GM12864 (cell line): ENCODE measurements around the gene TMEM200C.

Experiments
- DNase-seq: peaks from one replicate; pipeline ENCODE4 v3.0.0-alpha.2; 2011; ENCODE audit warnings: low read depth
- H3K4me3 ChIP-seq: 2 replicates; pipeline ENCODE4 v1.5.1; 2011; ENCODE audit warnings: mild to moderate bottlenecking, low read depth, low read length, control low read depth
- TF ChIP-seq, protein P1 (sequence below): IDR thresholded peaks from 2 replicates; pipeline ENCODE4 v1.5.1; 2011; ENCODE audit warnings: low read depth, mild to moderate bottlenecking, moderate library complexity, low read length, control low read depth, inconsistent platforms; ENCODE audit errors: missing control alignments

The TMEM200C gene

DNA sequence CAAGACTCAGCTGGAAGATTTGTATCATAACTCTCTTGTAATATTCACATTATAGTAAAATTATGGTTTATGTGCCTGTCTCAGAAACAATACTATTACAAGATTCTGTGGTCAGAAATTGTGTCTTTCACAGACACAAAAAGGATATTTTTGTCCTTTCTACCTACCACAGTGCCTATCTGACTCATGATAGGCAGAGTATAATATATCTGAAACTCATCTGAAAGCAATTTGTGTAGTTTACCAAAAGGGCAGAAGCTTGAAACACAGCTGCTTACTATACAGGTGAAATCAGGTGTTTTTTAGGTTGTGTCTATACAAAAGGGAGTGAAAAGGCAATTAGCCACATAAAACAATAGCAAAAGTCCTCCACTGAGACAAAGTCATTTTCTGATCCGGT, 10.9 kb downstream of the TMEM200C start:
- no peak for DNase-seq
- TF ChIP-seq, protein P1, sequence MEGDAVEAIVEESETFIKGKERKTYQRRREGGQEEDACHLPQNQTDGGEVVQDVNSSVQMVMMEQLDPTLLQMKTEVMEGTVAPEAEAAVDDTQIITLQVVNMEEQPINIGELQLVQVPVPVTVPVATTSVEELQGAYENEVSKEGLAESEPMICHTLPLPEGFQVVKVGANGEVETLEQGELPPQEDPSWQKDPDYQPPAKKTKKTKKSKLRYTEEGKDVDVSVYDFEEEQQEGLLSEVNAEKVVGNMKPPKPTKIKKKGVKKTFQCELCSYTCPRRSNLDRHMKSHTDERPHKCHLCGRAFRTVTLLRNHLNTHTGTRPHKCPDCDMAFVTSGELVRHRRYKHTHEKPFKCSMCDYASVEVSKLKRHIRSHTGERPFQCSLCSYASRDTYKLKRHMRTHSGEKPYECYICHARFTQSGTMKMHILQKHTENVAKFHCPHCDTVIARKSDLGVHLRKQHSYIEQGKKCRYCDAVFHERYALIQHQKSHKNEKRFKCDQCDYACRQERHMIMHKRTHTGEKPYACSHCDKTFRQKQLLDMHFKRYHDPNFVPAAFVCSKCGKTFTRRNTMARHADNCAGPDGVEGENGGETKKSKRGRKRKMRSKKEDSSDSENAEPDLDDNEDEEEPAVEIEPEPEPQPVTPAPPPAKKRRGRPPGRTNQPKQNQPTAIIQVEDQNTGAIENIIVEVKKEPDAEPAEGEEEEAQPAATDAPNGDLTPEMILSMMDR: no peak
- no peak overlapping the region for H3K4me3 ChIP-seq

DNA sequence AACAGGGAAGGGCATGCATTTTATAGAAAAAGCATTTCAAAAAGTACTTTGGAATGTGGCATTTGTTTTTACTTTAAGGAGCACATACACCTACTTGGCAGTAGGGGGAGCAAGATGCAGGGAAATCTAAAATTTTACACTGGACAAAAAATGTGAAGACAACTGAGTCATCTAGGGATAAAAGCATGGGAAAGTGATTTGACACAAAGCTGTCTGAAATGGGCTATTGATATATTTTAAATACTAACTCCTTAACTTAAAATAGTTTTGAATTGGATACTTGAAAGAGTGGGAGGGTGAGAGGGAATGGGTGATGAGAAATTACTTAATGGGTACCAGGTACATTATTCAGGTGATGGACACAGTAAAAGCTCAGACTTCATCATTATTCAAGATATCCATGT, 15.8 kb downstream of the TMEM200C start:
- no peak for DNase-seq

DNA sequence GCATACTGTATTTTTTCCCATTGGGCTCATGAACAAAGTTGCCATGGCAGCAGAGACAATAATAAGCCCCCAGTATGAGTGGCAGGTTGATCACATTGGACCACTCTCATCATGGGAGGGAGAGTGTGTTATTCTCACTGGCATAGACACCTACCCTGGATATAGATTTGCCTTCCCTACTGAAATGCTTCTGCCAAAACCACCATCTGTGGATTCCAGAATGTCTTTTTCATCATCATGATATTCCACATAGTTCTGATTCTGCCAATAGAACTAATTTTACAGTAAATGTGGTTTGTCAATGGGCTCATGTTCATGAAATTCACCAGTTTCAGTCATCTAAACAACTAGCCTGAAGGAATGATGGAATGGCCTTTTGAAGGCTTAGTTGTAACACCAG, 18.4 kb downstream of the TMEM200C start:
- no peak overlapping the region for H3K4me3 ChIP-seq
- TF ChIP-seq, protein P1: no peak
- no peak for DNase-seq

More for the DNA sequence above, 15.8 kb downstream of the TMEM200C start:
- no peak overlapping the region for H3K4me3 ChIP-seq
- TF ChIP-seq, protein P1: peak; percentile 71

DNA sequence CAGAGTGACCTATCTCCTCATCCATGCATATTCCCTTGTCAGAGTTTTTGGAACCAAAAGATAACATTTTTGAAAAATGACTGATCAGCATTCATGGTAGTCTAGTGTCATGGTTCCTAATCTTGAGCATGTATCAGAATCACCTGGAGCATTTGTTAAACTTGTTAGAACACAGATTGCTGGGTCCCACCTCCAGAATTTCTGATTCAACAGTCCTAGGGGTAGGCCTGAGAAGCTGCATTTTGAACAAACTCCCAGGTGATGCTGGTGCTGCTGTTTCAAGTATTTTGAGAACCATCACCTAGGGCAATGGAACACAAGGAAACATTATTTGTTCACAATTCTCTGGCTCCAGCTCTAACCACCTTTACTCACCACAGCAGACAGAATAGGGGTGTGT, 21.0 kb downstream of the TMEM200C start:
- DNase-seq: no peak
- H3K4me3 ChIP-seq: no peak overlapping the region
- TF ChIP-seq, protein P1: no peak

DNA sequence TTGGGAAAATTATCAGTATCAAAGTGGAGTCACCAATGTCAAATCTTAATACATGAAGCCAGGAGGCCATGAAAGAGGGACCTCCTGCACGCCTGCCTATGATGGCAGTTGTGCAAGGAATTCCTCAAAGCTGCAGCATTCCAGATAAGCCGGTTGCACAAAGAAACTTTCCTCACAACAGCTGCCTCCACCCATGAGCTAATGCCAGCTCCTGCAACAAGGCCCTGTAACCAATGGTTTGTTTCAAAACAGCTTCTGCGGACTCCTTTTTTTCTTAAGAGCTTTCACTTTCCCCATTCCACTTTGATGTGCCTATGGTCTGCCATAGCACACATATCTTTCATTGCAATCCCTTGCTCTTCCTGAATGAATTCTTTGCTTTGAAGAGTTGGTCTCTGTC, 22.4 kb downstream of the TMEM200C start:
- H3K4me3 ChIP-seq: no peak overlapping the region
- no peak for DNase-seq
- TF ChIP-seq, protein P1: no peak

DNA sequence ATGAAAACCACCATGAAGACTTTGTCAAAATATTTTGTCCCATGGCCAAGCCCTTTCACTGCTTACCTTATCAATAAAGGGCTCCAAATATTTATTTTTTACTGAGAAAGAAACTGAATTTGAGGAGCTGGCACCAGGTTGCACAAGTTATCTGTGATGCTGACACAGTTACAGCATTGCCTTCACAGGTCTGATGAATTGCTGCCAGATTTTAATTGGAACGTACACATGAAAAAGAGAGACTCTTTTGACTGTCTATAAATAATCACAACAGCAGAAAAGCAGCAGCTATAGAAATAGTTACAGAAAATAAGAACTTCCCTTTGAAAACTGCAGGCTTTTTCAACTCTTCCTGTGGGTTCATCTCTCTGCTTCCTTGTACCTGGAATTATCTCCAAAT, 23.9 kb downstream of the TMEM200C start:
- H3K4me3 ChIP-seq: no peak overlapping the region
- no peak for DNase-seq
- TF ChIP-seq, protein P1: no peak

DNA sequence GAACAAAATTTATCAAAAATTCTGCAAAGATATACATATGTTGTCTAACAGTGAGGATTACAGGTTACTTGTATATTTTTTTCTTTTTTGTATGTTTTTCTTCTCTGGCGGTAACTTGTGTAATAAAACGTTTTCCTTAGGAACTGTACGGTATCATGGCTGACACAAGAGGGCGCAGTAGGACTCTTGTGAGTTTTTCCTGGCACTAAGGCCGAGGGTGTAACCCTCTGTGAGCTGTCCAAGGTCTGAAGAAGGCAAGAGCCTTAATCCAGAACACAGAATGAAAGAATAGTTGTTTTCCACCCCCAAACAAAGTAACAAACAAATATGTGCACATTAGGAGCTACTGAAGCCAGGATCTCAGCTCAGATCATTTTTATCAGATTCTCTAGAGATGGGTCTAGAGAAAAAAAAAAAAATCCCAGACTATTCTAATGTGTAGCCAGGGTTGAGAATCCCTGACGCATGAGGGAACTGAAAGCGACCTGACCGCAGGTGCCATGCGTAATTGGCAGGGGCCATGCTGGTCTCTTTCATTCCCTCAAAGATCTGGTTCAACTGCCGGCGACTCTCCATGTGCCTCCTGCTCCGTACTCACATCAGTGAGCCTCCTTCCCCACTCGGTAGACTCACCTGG, 27.0 kb downstream of the TMEM200C start:
- no peak overlapping the region for H3K4me3 ChIP-seq
- TF ChIP-seq, protein P1: peak; percentile 64

More for the DNA sequence above, 27.0 kb downstream of the TMEM200C start:
- DNase-seq: peak; percentile 46
